Choroid plexus epithelial cell (primary cell): ENCODE results near the gene GDF10.

Source experiments
- DNase-seq: peaks from one replicate; pipeline ENCODE4 v3.0.0-alpha.2; 2010; ENCODE audit warnings: low read depth
- H3K4me3 ChIP-seq: 2 replicates; pipeline ENCODE4 v1.5.1; 2011; ENCODE audit warnings: low read depth, mild to moderate bottlenecking, control low read depth, low read length, moderate library complexity
- CTCF ChIP-seq: conservative IDR thresholded peaks from 2 replicates; pipeline ENCODE4 v1.5.1; 2011; ENCODE audit warnings: low read depth, mild to moderate bottlenecking, control low read depth, inconsistent platforms, low read length, moderate library complexity

Gene GDF10

GRCh38 chr10:47307381-47307780, 7.4 kb downstream of the GDF10 start:
- no peak for DNase-seq
- no peak overlapping the region for H3K4me3 ChIP-seq
- no peak for TF ChIP-seq CTCF

DNA sequence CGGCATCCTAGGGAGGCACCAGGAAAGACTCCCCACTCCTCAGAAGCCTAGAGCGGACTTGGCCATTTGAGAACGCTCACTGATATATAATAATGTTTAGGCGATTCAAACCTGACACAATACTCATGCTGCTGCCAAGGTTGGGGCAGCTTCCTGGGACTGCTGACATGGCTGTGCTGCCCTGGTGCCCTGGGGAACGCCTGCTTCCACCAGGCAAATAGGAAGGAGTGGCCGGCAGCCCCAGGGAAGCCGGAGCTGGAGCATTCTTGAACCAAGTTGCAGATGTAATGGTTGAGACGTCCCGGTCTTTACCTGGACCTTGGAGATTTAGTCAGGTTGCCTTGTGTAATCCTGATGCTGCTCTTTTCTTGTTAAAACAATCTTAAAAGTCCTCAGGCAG, 8.8 kb downstream of the GDF10 start:
- no peak for TF ChIP-seq CTCF
- no peak for DNase-seq
- no peak overlapping the region for H3K4me3 ChIP-seq

- H3K4me3 ChIP-seq, result no peak overlapping the region
- peak; percentile 22 for DNase-seq
- peak; percentile 71 for TF ChIP-seq CTCF
Observed at GRCh38 chr10:47309408-47310089, 9.6 kb downstream of the GDF10 start.

GRCh38 chr10:47310090-47310505, 10.1 kb downstream of the GDF10 start:
- no peak for DNase-seq
- TF ChIP-seq CTCF, result no peak
- H3K4me3 ChIP-seq, result no peak overlapping the region

DNA sequence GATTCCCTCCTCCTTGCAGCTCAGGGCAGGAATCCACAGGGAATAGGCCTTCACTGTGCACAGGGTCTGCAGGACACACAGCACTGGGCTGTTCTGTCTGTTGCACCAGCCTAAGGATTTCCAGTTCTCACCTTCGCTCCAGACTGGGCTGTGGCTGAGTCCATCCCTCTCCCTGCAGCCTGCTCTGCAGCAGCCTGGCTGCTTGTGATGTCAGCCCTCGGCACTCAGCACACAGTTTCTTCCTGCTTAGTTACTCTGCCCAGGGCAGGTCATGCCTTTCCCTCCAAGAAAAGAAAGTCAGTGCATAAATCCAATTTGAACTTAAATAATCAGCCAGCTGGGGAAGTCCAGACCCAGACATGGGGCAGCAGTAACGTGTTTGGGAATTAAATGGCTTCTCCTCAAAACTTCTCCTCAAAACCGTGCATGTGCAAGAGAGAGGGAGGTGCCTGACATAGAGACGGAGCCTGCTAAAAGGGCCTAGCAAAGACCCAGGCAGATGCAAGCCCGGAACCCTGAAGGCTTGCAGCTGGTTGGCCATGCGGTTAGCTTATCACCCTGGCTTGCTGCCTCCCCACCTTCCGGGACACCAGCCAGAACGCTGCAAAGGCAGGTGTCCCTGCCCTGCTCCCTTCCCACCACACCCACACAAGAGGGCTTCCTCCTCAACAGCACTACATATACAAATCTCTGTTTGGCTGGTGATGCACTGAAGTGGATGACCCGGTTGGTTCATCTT, 11.4 kb downstream of the GDF10 start:
- peak; percentile 21 for DNase-seq

GRCh38 chr10:47311932-47312662, 12.1 kb downstream of the GDF10 start:
- peak; percentile 79 for DNase-seq
- no peak overlapping the region for H3K4me3 ChIP-seq
- TF ChIP-seq CTCF, result peak; percentile 95

More for the DNA sequence above, 11.4 kb downstream of the GDF10 start:
- H3K4me3 ChIP-seq, result no peak overlapping the region
- TF ChIP-seq CTCF, result no peak
